Gastrocnemius medialis (tissue), 4 donors: ENCODE measurements around the gene FST. TPM values are rescaled to one million over a fixed set of nuclear protein-coding genes. Genes with fewer than 3 reads are reported as not detected.

Experiments
- ATAC-seq, 2 donors: fragments of 150-250 bp; one replicate each; pipeline ENCODE4 v1.9.1; 2016
- DNase-seq, 2 donors: peaks; one replicate each; pipeline ENCODE4 v3.0.0-alpha.2; 2019
- H3K27ac ChIP-seq, 4 donors: fragments of 200-600 bp; sonication (generic); 1 replicate in 1 of 4; 2 replicates in 3 of 4; pipeline ENCODE4 v1.5.1; 2016 to 2018; ENCODE audit warnings: mild to moderate bottlenecking in 2 of 4, moderate library complexity in 1 of 4
- H3K27me3 ChIP-seq, 3 donors: fragments of 200-600 bp; sonication (generic) in 2 of 3; 1 replicate in 1 of 3; 2 replicates in 2 of 3; pipeline versions ENCODE4 v1.5.1 to v1.6.0; 2016 to 2019; ENCODE audit warnings: mild to moderate bottlenecking in 1 of 3, moderate library complexity in 1 of 3
- H3K36me3 ChIP-seq, 2 donors: fragments of 200-600 bp; sonication (generic) in 1 of 2; one replicate each; pipeline ENCODE4 v1.5.1; 2017 to 2018
- H3K4me1 ChIP-seq, 2 donors: fragments of 200-600 bp; sonication (generic) in 1 of 2; one replicate each; pipeline ENCODE4 v1.5.1; 2016 to 2017; ENCODE audit warnings: mild to moderate bottlenecking in 2 of 2
- H3K4me3 ChIP-seq, 4 donors: fragments of 200-600 bp; sonication (generic) in 3 of 4; 1 replicate in 1 of 4; 2 replicates in 3 of 4; pipeline ENCODE4 v1.5.1; 2016 to 2019; ENCODE audit warnings: mild to moderate bottlenecking in 2 of 4
- H3K9me3 ChIP-seq, 3 donors: fragments of 200-600 bp; sonication (generic) in 2 of 3; 1 replicate in 1 of 3; 2 replicates in 2 of 3; pipeline ENCODE4 v1.5.1; 2016 to 2019
- CTCF ChIP-seq, 5 experiments: fragments of 450-650 bp in 3 of 5; fragments of 200-600 bp in 2 of 5; sonication (generic) in 2 of 5; IDR thresholded peaks in 4 of 5; conservative IDR thresholded peaks in 1 of 5; 1 replicate in 4 of 5; 2 replicates in 1 of 5; pipeline ENCODE4 v1.5.1; 2016 to 2019; ENCODE audit warnings: antibody characterized with exemption in 5 of 5, mild to moderate bottlenecking in 3 of 5, moderate library complexity in 3 of 5
- POLR2A ChIP-seq, 2 donors: fragments of 450-650 bp; IDR thresholded peaks; one replicate each; pipeline ENCODE4 v1.6.1; 2017; ENCODE audit warnings: antibody characterized with exemption in 2 of 2, mild to moderate bottlenecking in 2 of 2, moderate library complexity in 2 of 2
- in situ Hi-C, 4 donors: fragments of 200-750 bp; cut with MboI; loops; one replicate each; pipeline versions ENCODE4 v1.15.0 to v1.8.0; 2017; ENCODE audit warnings: low sequenced_read_pairs in 4 of 4
- intact Hi-C: fragments of 100-400 bp; cut with DNase I; formaldehyde crosslinking; loops from one replicate; pipeline ENCODE4 v1.15.1; 2023; ENCODE audit warnings: low total_unique reads
- total RNA-seq, 4 donors: library from RNA; depleted of rRNA; stranded (reverse); fragments of >200 nt; gene quantifications; one replicate each; pipeline versions ENCODE4 v1.1.0 to v1.2.3, GENCODE V29; 2016

FST gene
- total RNA-seq, 4 donors from 2014 or later: 2.0 to 3.4 (median 2.3) TPM

- no peaks in the 10 kb centered on the region for H3K4me1 ChIP-seq
- no peak for DNase-seq
- no peak overlapping the region for H3K4me3 ChIP-seq
- no peaks in the 10 kb centered on the region for H3K27me3 ChIP-seq
- no peak overlapping the region for H3K27ac ChIP-seq
- H3K36me3 ChIP-seq: no peaks in the 10 kb centered on the region
- no peak for ATAC-seq
- in situ Hi-C loops: loop anchor here in 1 of 4 donors (25.0 kb wide), 1 partner anchor 283 kb away; no protein-coding TSS in a partner anchor
- H3K9me3 ChIP-seq: no peaks in the 10 kb centered on the region
- TF ChIP-seq POLR2A (IDR thresholded peaks at IDR 0.05) (no peak), CTCF (IDR thresholded peaks at IDR 0.05 in 4 of 5, conservative IDR thresholded peaks at IDR 0.05 in 1 of 5) (no peak)
- intact Hi-C loops: no loop called here
Measured at GRCh38 chr5:53445569-53445968, 34.9 kb upstream of the FST start.

GRCh38 chr5:53446908-53447307, 33.5 kb upstream of the FST start:
- Histone ChIP-seq H3K27ac (no peak overlapping the region), H3K4me3 (no peak overlapping the region), H3K36me3 (no peaks in the 10 kb centered on the region), H3K9me3 (no peaks in the 10 kb centered on the region), H3K27me3 (no peaks in the 10 kb centered on the region), H3K4me1 (no peaks in the 10 kb centered on the region)
- ATAC-seq (no peak), DNase-seq (no peak)
- intact Hi-C loops: no loop called here
- in situ Hi-C loops: loop anchor here in 1 of 4 donors (25.0 kb wide), 1 partner anchor 285 kb away; no protein-coding TSS in a partner anchor
- TF ChIP-seq POLR2A (IDR thresholded peaks at IDR 0.05): no peak
- no peak for TF ChIP-seq CTCF (IDR thresholded peaks at IDR 0.05 in 4 of 5, conservative IDR thresholded peaks at IDR 0.05 in 1 of 5)

GRCh38 chr5:53448851-53449250, 31.6 kb upstream of the FST start:
- DNase-seq (no peak), ATAC-seq (no peak)
- no peaks in the 10 kb centered on the region for H3K36me3 ChIP-seq
- H3K9me3 ChIP-seq: no peaks in the 10 kb centered on the region
- no peak overlapping the region for H3K27ac ChIP-seq
- TF ChIP-seq POLR2A (IDR thresholded peaks at IDR 0.05) (no peak), CTCF (IDR thresholded peaks at IDR 0.05 in 4 of 5, conservative IDR thresholded peaks at IDR 0.05 in 1 of 5) (no peak)
- intact Hi-C loops (no loop called here), in situ Hi-C loops (loop anchor here in 1 of 4 donors (25.0 kb wide), 1 partner anchor 287 kb away; no protein-coding TSS in a partner anchor)
- no peaks in the 10 kb centered on the region for H3K27me3 ChIP-seq
- no peak overlapping the region for H3K4me3 ChIP-seq
- H3K4me1 ChIP-seq: no peaks in the 10 kb centered on the region

GRCh38 chr5:53453898-53454718, 26.3 kb upstream of the FST start:
- no peaks in the 10 kb centered on the region for H3K36me3 ChIP-seq
- no peak overlapping the region for H3K4me3 ChIP-seq
- intact Hi-C loops: no loop called here
- ATAC-seq (no peak), DNase-seq (no peak)
- in situ Hi-C loops: loop anchor here in 2 of 4 donors (25.0 kb wide), 2 partner anchors 408 to 758 kb away; no protein-coding TSS in a partner anchor
- no peaks in the 10 kb centered on the region for H3K27me3 ChIP-seq
- H3K9me3 ChIP-seq: no peaks in the 10 kb centered on the region
- H3K27ac ChIP-seq: no peak overlapping the region
- TF ChIP-seq CTCF (IDR thresholded peaks at IDR 0.05 in 4 of 5, conservative IDR thresholded peaks at IDR 0.05 in 1 of 5) (no peak), POLR2A (IDR thresholded peaks at IDR 0.05) (no peak)
- H3K4me1 ChIP-seq: no peaks in the 10 kb centered on the region
